HepG2 (cell line): ENCODE measurements around the gene PRRT1. TPM values are rescaled to one million over a fixed set of nuclear protein-coding genes. Genes with fewer than 3 reads are reported as not detected.

Experiments used
- ATAC-seq: fragments of 200-7000 bp; cut with Tn5 transposase; 3 replicates; pipeline ENCODE4 v1.9.1; 2020; ENCODE audit warnings: mild to moderate bottlenecking, moderate library complexity
- BruUV-seq: library from RNA; stranded (reverse); fragments of 400-500 nt; replicated peaks from 2 replicates; lab custom pipeline; 2021; lab: Mats Ljungman, UMichigan
- CTCF ChIA-PET: fragments of 300-600 bp; formaldehyde crosslinking; extraction: SDS; loops from one replicate; lab custom pipeline; 2021; ENCODE audit warnings: low total read pairs, inconsistent platforms, low intra/inter-chr PET ratio; lab: Yijun Ruan, JAX
- POLR2A ChIA-PET: fragments of 350-600 bp; sonication (Branson Sonifier 250); formaldehyde crosslinking; loops from one replicate; lab custom pipeline; 2020; ENCODE audit warnings: antibody characterized with exemption, inconsistent platforms; lab: Yijun Ruan, JAX
- DNase-seq: peaks from one replicate; pipeline ENCODE4 v3.0.0-alpha.2; 2015; ENCODE audit warnings: low spot score
- FAIRE-seq: peaks from 3 replicates; lab custom pipeline; 2011; peaks lifted over from hg19 to GRCh38; lab: Jason Lieb, UNC
- H2AFZ ChIP-seq: one replicate; pipeline ENCODE4 v1.6.1; 2011; ENCODE audit warnings: low read length, inconsistent platforms
- H3K27ac ChIP-seq: fragments of 300-600 bp; 3 replicates; pipeline ENCODE4 v1.8.0; 2011; ENCODE audit warnings: mixed run types, mild to moderate bottlenecking, mixed read lengths, low read length, inconsistent platforms; ENCODE audit not compliant: insufficient read depth; ENCODE audit errors: extremely low read length
- H3K27me3 ChIP-seq, 2 experiments: fragments of 200-600 bp in 1 of 2; 2 replicates in 1 of 2; 3 replicates in 1 of 2; pipeline versions ENCODE4 v1.6.0 to v1.8.0; 2011; ENCODE audit warnings: low read length in 2 of 2, mild to moderate bottlenecking in 2 of 2, moderate library complexity in 2 of 2, inconsistent platforms in 1 of 2; ENCODE audit not compliant: insufficient read depth in 2 of 2, control insufficient read depth in 1 of 2
- H3K36me3 ChIP-seq, 2 experiments: fragments of 200-600 bp in 1 of 2; replicated peaks in 1 of 2; 2 replicates in 1 of 2; 3 replicates in 1 of 2; pipeline versions ENCODE4 v1.5.1 to v1.8.0; 2011; ENCODE audit warnings: low read length in 2 of 2, inconsistent platforms in 1 of 2; ENCODE audit not compliant: insufficient read depth in 2 of 2, control insufficient read depth in 1 of 2
- H3K4me1 ChIP-seq: 2 replicates; pipeline ENCODE4 v1.5.1; 2012; ENCODE audit warnings: low read length, inconsistent platforms; ENCODE audit not compliant: insufficient read depth
- H3K4me2 ChIP-seq: 2 replicates; pipeline ENCODE4 v1.6.0; 2011; ENCODE audit warnings: low read depth, low read length, inconsistent platforms
- H3K4me3 ChIP-seq, 3 experiments: fragments of 200-600 bp in 1 of 3; sonication (generic), shearing (Covaris generic) in 1 of 3; replicated peaks in 1 of 3; 2 replicates each; pipeline ENCODE4 v1.5.1; 2011 to 2016; ENCODE audit warnings: low read length in 3 of 3, inconsistent platforms in 2 of 3, low read depth in 2 of 3, mild to moderate bottlenecking in 2 of 3, control low read depth in 1 of 3, mixed read lengths in 1 of 3; ENCODE audit not compliant: insufficient read depth in 1 of 3
- H3K79me2 ChIP-seq: one replicate; pipeline ENCODE4 v1.6.1; 2011; ENCODE audit warnings: low read length, inconsistent platforms; ENCODE audit not compliant: insufficient read depth
- H3K9ac ChIP-seq: 2 replicates; pipeline ENCODE4 v1.6.0; 2011; ENCODE audit warnings: mild to moderate bottlenecking, low read depth, low read length, inconsistent platforms; ENCODE audit not compliant: insufficient read depth
- H3K9me3 ChIP-seq: 2 replicates; pipeline ENCODE4 v1.5.1; 2012; ENCODE audit warnings: mild to moderate bottlenecking, low read length
- H4K20me1 ChIP-seq: 2 replicates; pipeline ENCODE4 v1.6.0; 2011; ENCODE audit warnings: inconsistent platforms, mild to moderate bottlenecking, low read length, moderate library complexity; ENCODE audit not compliant: insufficient read depth
- ARID2 ChIP-seq: sonication (generic); formaldehyde crosslinking; IDR thresholded peaks from 2 replicates; pipeline ENCODE4 v1.8.1; 2022; ENCODE audit warnings: mild to moderate bottlenecking, missing genetic modification reagents, borderline replicate concordance
- CENPT ChIP-seq: sonication (generic); formaldehyde crosslinking; IDR thresholded peaks from 2 replicates; pipeline ENCODE4 v1.8.0; 2022; ENCODE audit warnings: low read depth, mild to moderate bottlenecking, moderate library complexity, missing genetic modification reagents
- CHD2 ChIP-seq: IDR thresholded peaks from 2 replicates; pipeline ENCODE4 v1.6.1; 2011; ENCODE audit warnings: low read depth, low read length, improper control_type of control experiment
- DR1 ChIP-seq: sonication (generic); formaldehyde crosslinking; IDR thresholded peaks from 2 replicates; pipeline ENCODE4 v1.8.0; 2021; ENCODE audit warnings: mild to moderate bottlenecking, missing genetic modification reagents, inconsistent platforms
- GABPA ChIP-seq, 2 experiments: IDR thresholded peaks; 2 replicates each; pipeline ENCODE4 v1.6.1; 2011 to 2016; ENCODE audit warnings: low read depth in 2 of 2, low read length in 1 of 2, missing biosample characterization in 1 of 2, missing genetic modification characterization in 1 of 2
- GATA4 ChIP-seq: sonication (generic); IDR thresholded peaks from 2 replicates; pipeline ENCODE4 v1.6.1; 2016; ENCODE audit warnings: antibody characterized with exemption, low read depth, borderline replicate concordance
- HNRNPLL ChIP-seq: fragments of 200-400 bp; formaldehyde crosslinking; IDR thresholded peaks from 2 replicates; pipeline ENCODE4 v1.6.1; 2017; ENCODE audit warnings: mild to moderate bottlenecking, low read depth, low read length; ENCODE audit not compliant: poor library complexity, severe bottlenecking
- HOXA9 ChIP-seq: sonication (generic); formaldehyde crosslinking; IDR thresholded peaks from 2 replicates; pipeline ENCODE4 v1.8.1; 2022; ENCODE audit warnings: missing genetic modification reagents, mild to moderate bottlenecking, moderate library complexity, borderline replicate concordance
- IKZF4 ChIP-seq: sonication (generic); formaldehyde crosslinking; IDR thresholded peaks from 2 replicates; pipeline ENCODE4 v1.5.1; 2020; ENCODE audit warnings: borderline replicate concordance, mild to moderate bottlenecking, low read depth, missing genetic modification reagents; ENCODE audit errors: not compliant biosample characterization
- NR2F6 ChIP-seq, 2 experiments: IDR thresholded peaks; 2 replicates each; pipeline ENCODE4 v1.6.1; 2016; ENCODE audit warnings: antibody characterized with exemption in 1 of 2, mild to moderate bottlenecking in 1 of 2
- PBX3 ChIP-seq: sonication (generic); formaldehyde crosslinking; IDR thresholded peaks from 2 replicates; pipeline ENCODE4 v1.8.1; 2023; ENCODE audit warnings: missing genetic modification reagents, inconsistent platforms, borderline replicate concordance
- RBAK ChIP-seq: sonication (generic); formaldehyde crosslinking; IDR thresholded peaks from 2 replicates; pipeline ENCODE4 v1.5.1; 2020; ENCODE audit warnings: mild to moderate bottlenecking, missing genetic modification reagents
- RELA ChIP-seq: sonication (generic); formaldehyde crosslinking; IDR thresholded peaks from 2 replicates; pipeline ENCODE4 v1.4.0; 2020; ENCODE audit warnings: missing genetic modification reagents
- SP5 ChIP-seq: IDR thresholded peaks from 2 replicates; pipeline ENCODE4 v1.6.1; 2016; ENCODE audit warnings: low read depth, borderline replicate concordance
- SRSF1 ChIP-seq: fragments of 200-400 bp; formaldehyde crosslinking; optimal IDR thresholded peaks from 2 replicates; pipeline ENCODE3; 2017; ENCODE audit warnings: mild to moderate bottlenecking, low read depth, low read length, moderate library complexity
- TAF15 ChIP-seq: fragments of 200-400 bp; formaldehyde crosslinking; IDR thresholded peaks from one replicate; pipeline ENCODE4 v1.6.1; 2018; ENCODE audit warnings: mild to moderate bottlenecking, low read depth, low read length; ENCODE audit not compliant: poor library complexity, severe bottlenecking
- ZFP1 ChIP-seq: IDR thresholded peaks from 2 replicates; pipeline ENCODE4 v1.6.1; 2016
- ZNF317 ChIP-seq: sonication (generic); formaldehyde crosslinking; IDR thresholded peaks from 2 replicates; pipeline ENCODE4 v1.5.0; 2020; ENCODE audit warnings: mild to moderate bottlenecking, missing genetic modification reagents
- ZNF503 ChIP-seq: sonication (generic); formaldehyde crosslinking; IDR thresholded peaks from 2 replicates; pipeline ENCODE4 v1.4.0; 2020; ENCODE audit warnings: missing genetic modification reagents
- ZNF614 ChIP-seq: IDR thresholded peaks from 2 replicates; pipeline ENCODE4 v1.6.1; 2018; ENCODE audit warnings: missing biosample characterization, missing genetic modification reagents, inconsistent platforms, borderline replicate concordance
- ZSCAN25 ChIP-seq: sonication (generic); formaldehyde crosslinking; IDR thresholded peaks from 2 replicates; pipeline ENCODE4 v1.8.0; 2022; ENCODE audit warnings: mild to moderate bottlenecking, missing genetic modification reagents
- WGBS: methylation state at CpG from one replicate; pipeline ENCODE4 v1.1.6; 2017; ENCODE audit warnings: low lambda C conversion rate; 5-methylcytosine and 5-hydroxymethylcytosine counted together
- in situ Hi-C: cut with HindIII; loops from 2 replicates; pipeline ENCODE4 v1.10.0; 2017; ENCODE audit warnings: low pct_unique_long_range_greater_than_20kb; ENCODE audit not compliant: extremely low pct_ligation_motif_present
- intact Hi-C: fragments of 100-400 bp; cut with micrococcal nuclease; formaldehyde crosslinking; loops from one replicate; pipeline ENCODE4 v1.10.0; 2022; ENCODE audit not compliant: unreplicated experiment
- polyA plus RNA-seq, 8 experiments: library from polyadenylated mRNA; depleted of rRNA in 3 of 8; stranded (reverse) in 7 of 8; unstranded in 1 of 8; fragments of >200 nt; fragmentation: Illumina TruSeq in 4 of 8; extraction: Trizol in 4 of 8; gene quantifications; 2 replicates each; pipeline versions ENCODE4 v1.2.1 to v1.2.3, GENCODE V29; 2011 to 2016; ENCODE audit warnings: low read depth in 4 of 8, missing spikeins in 1 of 8, mixed read lengths in 1 of 8; ENCODE audit not compliant: insufficient read depth in 1 of 8
- total RNA-seq, 5 experiments: library from RNA; depleted of rRNA; stranded (reverse); fragments of >200 nt; fragmentation: Illumina TruSeq; extraction: Trizol; gene quantifications; 2 replicates each; pipeline ENCODE4 v1.2.3, GENCODE V29; 2016; ENCODE audit warnings: low read depth in 1 of 5

The PRRT1 gene
- total and polyA plus RNA-seq, 2 of the 13 experiments (the other 11 are each of a cell fraction or from before 2014, with no cell fraction given): 0.64 to 1.4 TPM

- intact Hi-C loops: loop anchor here (1.0 to 5.0 kb wide), 4 partner anchors 17 to 78 kb away; partner anchors contain the start of genes PPT2 and RNF5
- no peak for FAIRE-seq
- peak overlapping the region in 2 of 3 experiments; percentile 94 to 96; a peak in 4 of 6 replicates for H3K4me3 ChIP-seq
- TF ChIP-seq SRSF1 (peak; percentile 16), CHD2 (0 out of 2 replicates have a peak, but pooled peaks have one; percentile 76), ZFP1 (CRISPR knock-in tag) (0 out of 2 replicates have a peak, but pooled peaks have one; percentile 31), TAF15 (peak; percentile 13), ARID2 (CRISPR knock-in tag) (0 out of 2 replicates have a peak, but pooled peaks have one; percentile 82), ZNF614 (CRISPR knock-in tag) (0 out of 2 replicates have a peak, but pooled peaks have one; percentile 10), PBX3 (no peak), HOXA9 (CRISPR knock-in tag) (no peak), HNRNPLL (peak; percentile 92), NR2F6 (IDR thresholded peaks at IDR 0.05) (no peak; the same call in 1 of the 2 replicates), NR2F6 (CRISPR knock-in tag; IDR thresholded peaks at IDR 0.05) (peak; percentile 8; the same call in 1 of the 2 replicates), RELA (CRISPR knock-in tag) (0 out of 2 replicates have a peak, but pooled peaks have one; percentile 24), SP5 (CRISPR knock-in tag) (peak; percentile 75; the same call in 1 of the 2 replicates), GABPA (IDR thresholded peaks at IDR 0.05; ENCODE audit: low read depth, low read length) (no peak), GABPA (CRISPR knock-in tag; IDR thresholded peaks at IDR 0.05; ENCODE audit: low read depth) (peak; percentile 58; the same call in 1 of the 2 replicates), GATA4 (peak; percentile 2; the same call in 1 of the 2 replicates), DR1 (CRISPR knock-in tag) (peak; percentile 51), RBAK (CRISPR knock-in tag) (0 out of 2 replicates have a peak, but pooled peaks have one; percentile 13), ZNF317 (no peak), ZSCAN25 (0 out of 2 replicates have a peak, but pooled peaks have one; percentile 76), ZNF503 (CRISPR knock-in tag) (no peak), CENPT (CRISPR knock-in tag) (no peak), IKZF4 (CRISPR knock-in tag) (peak; percentile 29)
These were observed 43.8 kb upstream of the PRRT1 start for GRCh38 chr6:32195652-32195901.

More at GRCh38 chr6:32195652-32195901, 43.8 kb upstream of the PRRT1 start:
- 0% methylated on average over 8 of the region's 25 CpGs for WGBS
- Histone ChIP-seq H2AFZ (no peak overlapping the region), H3K27me3 (no peaks in the 10 kb centered on the region; a peak in 1 of 5 replicates), H3K4me1 (peaks cover 67% of the 10 kb centered on the region), H3K36me3 (no peaks in the 10 kb centered on the region), H3K79me2 (peaks cover 5% of the 10 kb centered on the region), H3K4me2 (peak overlapping the region; percentile 99), H4K20me1 (no peaks in the 10 kb centered on the region), H3K9ac (peak overlapping the region; percentile 99), H3K27ac (peak overlapping the region; percentile 98), H3K9me3 (no peaks in the 10 kb centered on the region)
- in situ Hi-C loops: no loop called here
- DNase-seq (peak; percentile 99), ATAC-seq (no peak)
- POLR2A ChIA-PET: interaction anchor here (0.6 to 3.0 kb wide), 23 partner anchors 9 to 1259 kb away, joined by 3 to 82 read pairs (median 4); partner anchors contain the start of genes AGPAT1, ATF6B, DXO and FKBPL
- BruUV-seq: no TSS peak
- CTCF ChIA-PET: interaction anchor here (1.0 to 1.7 kb wide), 2 partner anchors 41 to 77 kb away, joined by 4 to 11 read pairs; partner anchors contain the start of gene PPT2
